DOHH2 (cell line): ENCODE measurements around the gene CNPY3.
"Not testable (repeated sequence)": the region's sequence is repeated elsewhere in the genome, so short reads cannot be mapped to it uniquely, and the experiment has no call there.

Experiments used
- CTCF ChIP-seq: fragments of 200-600 bp; sonication (generic); IDR thresholded peaks from one replicate; pipeline ENCODE4 v1.5.1; 2014; ENCODE audit warnings: antibody characterized with exemption, mild to moderate bottlenecking, low read depth, low read length; ENCODE audit not compliant: poor library complexity, severe bottlenecking
- EZH2phosphoT487 ChIP-seq: fragments of 200-600 bp; sonication (generic); IDR thresholded peaks from 2 replicates; pipeline ENCODE4 v1.6.1; 2017; ENCODE audit warnings: borderline replicate concordance, mild to moderate bottlenecking, antibody characterized with exemption, low read length, moderate library complexity, mixed read lengths

- not testable (repeated sequence) for TF ChIP-seq CTCF, EZH2phosphoT487
Measured at GRCh38 chr6:42954405-42954804, 25.1 kb downstream of the CNPY3 start.
